IMR-90 (cell line): ENCODE results near the gene RPS6KA2. TPM values are rescaled to one million over a fixed set of nuclear protein-coding genes. Genes with fewer than 3 reads are reported as not detected.

ENCODE experiments used
- ATAC-seq: fragments of 200-7000 bp; cut with Tn5 transposase; 2 replicates; pipeline ENCODE4 v1.9.1; 2020; ENCODE audit warnings: low read depth, mild to moderate bottlenecking, moderate library complexity
- BruUV-seq: library from RNA; stranded (reverse); fragments of 400-500 nt; replicated peaks from 2 replicates; lab custom pipeline; 2021; lab: Mats Ljungman, UMichigan
- CTCF ChIA-PET: fragments of 300-600 bp; formaldehyde crosslinking; extraction: SDS; loops from one replicate; lab custom pipeline; 2021; ENCODE audit warnings: antibody characterized with exemption; lab: Yijun Ruan, JAX
- POLR2A ChIA-PET: fragments of 300-600 bp; sonication (Branson Sonifier 250); formaldehyde crosslinking; loops from one replicate; lab custom pipeline; 2022; ENCODE audit warnings: antibody characterized with exemption; ENCODE audit not compliant: unreplicated experiment; lab: Charles Lee
- DNase-seq: peaks from one replicate; pipeline ENCODE4 v3.0.0; 2013
- H2AFZ ChIP-seq: replicated peaks from 2 replicates; pipeline ENCODE3; 2013; ENCODE audit warnings: low read length, mild to moderate bottlenecking; ENCODE audit not compliant: poor library complexity
- H2AK5ac ChIP-seq: 2 replicates; pipeline ENCODE4 v1.6.1; 2013; ENCODE audit warnings: low read depth, low read length, inconsistent platforms
- H2AK9ac ChIP-seq: replicated peaks from 2 replicates; pipeline ENCODE3; 2013; ENCODE audit warnings: mild to moderate bottlenecking, low read depth, low read length, moderate library complexity; ENCODE audit not compliant: poor library complexity
- H2BK120ac ChIP-seq: 2 replicates; pipeline ENCODE4 v1.6.1; 2013; ENCODE audit warnings: low read depth, low read length, inconsistent platforms
- H2BK15ac ChIP-seq: 3 replicates; pipeline ENCODE4 v1.6.1; 2013; ENCODE audit warnings: low read depth, low read length, inconsistent platforms
- H2BK20ac ChIP-seq: 2 replicates; pipeline ENCODE4 v1.6.1; 2013; ENCODE audit warnings: low read depth, mild to moderate bottlenecking, inconsistent platforms, low read length, moderate library complexity
- H2BK5ac ChIP-seq: 2 replicates; pipeline ENCODE4 v1.6.1; 2013; ENCODE audit warnings: mild to moderate bottlenecking, low read depth, low read length, inconsistent platforms; ENCODE audit not compliant: poor library complexity, severe bottlenecking
- H3K14ac ChIP-seq: replicated peaks from 2 replicates; pipeline ENCODE4 v1.6.1; 2013; ENCODE audit warnings: low read depth, low read length, inconsistent platforms
- H3K18ac ChIP-seq: 2 replicates; pipeline ENCODE4 v1.6.1; 2013; ENCODE audit warnings: low read depth, low read length, control low read depth
- H3K23ac ChIP-seq: 2 replicates; pipeline ENCODE4 v1.6.1; 2013; ENCODE audit warnings: low read depth, low read length, inconsistent platforms
- H3K27ac ChIP-seq: 2 replicates; pipeline ENCODE4 v1.5.1; 2013; ENCODE audit warnings: mild to moderate bottlenecking, control low read depth, low read length; ENCODE audit not compliant: insufficient read depth
- H3K27me3 ChIP-seq: 2 replicates; pipeline ENCODE4 v1.6.1; 2013; ENCODE audit warnings: low read length; ENCODE audit not compliant: control insufficient read depth, insufficient read depth
- H3K36me3 ChIP-seq: 2 replicates; pipeline ENCODE4 v1.6.1; 2013; ENCODE audit warnings: low read length, mixed read lengths; ENCODE audit not compliant: control insufficient read depth, insufficient read depth
- H3K4ac ChIP-seq: 2 replicates; pipeline ENCODE4 v1.6.1; 2013; ENCODE audit warnings: low read depth, low read length, inconsistent platforms
- H3K4me1 ChIP-seq: 2 replicates; pipeline ENCODE4 v1.6.1; 2013; ENCODE audit warnings: low read length, mixed read lengths; ENCODE audit not compliant: control insufficient read depth, insufficient read depth
- H3K4me2 ChIP-seq: 2 replicates; pipeline ENCODE4 v1.6.1; 2013; ENCODE audit warnings: low read depth, mild to moderate bottlenecking, control low read depth, low read length, moderate library complexity
- H3K4me3 ChIP-seq: 2 replicates; pipeline ENCODE4 v1.5.1; 2013; ENCODE audit warnings: low read depth, mild to moderate bottlenecking, control low read depth, low read length, moderate library complexity; ENCODE audit not compliant: insufficient read depth
- H3K56ac ChIP-seq: 2 replicates; pipeline ENCODE4 v1.6.1; 2013; ENCODE audit warnings: low read length, inconsistent platforms; ENCODE audit not compliant: insufficient read depth; ENCODE audit errors: extremely low read depth
- H3K79me1 ChIP-seq, 2 experiments: 2 replicates each; pipeline ENCODE4 v1.6.1; 2013; ENCODE audit warnings: low read length in 2 of 2, inconsistent platforms in 1 of 2, low read depth in 1 of 2
- H3K9ac ChIP-seq: 2 replicates; pipeline ENCODE4 v1.6.1; 2013; ENCODE audit warnings: low read depth, low read length, control low read depth
- H3K9me1 ChIP-seq: 2 replicates; pipeline ENCODE4 v1.6.1; 2013; ENCODE audit warnings: low read length, inconsistent platforms; ENCODE audit not compliant: insufficient read depth
- H3K9me3 ChIP-seq: 2 replicates; pipeline ENCODE4 v1.6.1; 2013; ENCODE audit warnings: low read length; ENCODE audit not compliant: control insufficient read depth, insufficient read depth
- H4K20me1 ChIP-seq: 2 replicates; pipeline ENCODE4 v1.6.1; 2013; ENCODE audit warnings: low read length, inconsistent platforms; ENCODE audit not compliant: insufficient read depth
- H4K5ac ChIP-seq: 2 replicates; pipeline ENCODE4 v1.6.1; 2013; ENCODE audit warnings: mild to moderate bottlenecking, low read depth, low read length, control low read depth
- H4K8ac ChIP-seq, 2 experiments: 2 replicates each; pipeline ENCODE4 v1.6.1; 2013; ENCODE audit warnings: low read depth in 2 of 2, low read length in 2 of 2, control low read depth in 1 of 2, inconsistent platforms in 1 of 2
- H4K91ac ChIP-seq: 2 replicates; pipeline ENCODE4 v1.6.1; 2013; ENCODE audit warnings: low read depth, low read length, inconsistent platforms; ENCODE audit not compliant: insufficient read depth
- CTCF ChIP-seq: conservative IDR thresholded peaks from 2 replicates; pipeline ENCODE4 v1.5.1; 2012; ENCODE audit warnings: mild to moderate bottlenecking, low read depth, low read length, improper control_type of control experiment
- FOS ChIP-seq: fragments of 150-350 bp; IDR thresholded peaks from 2 replicates; pipeline ENCODE4 v1.6.1; 2016; ENCODE audit warnings: low read depth, low read length
- SMC3 ChIP-seq: fragments of 150-350 bp; IDR thresholded peaks from 2 replicates; pipeline ENCODE4 v1.6.1; 2016; ENCODE audit warnings: low read depth, mild to moderate bottlenecking, antibody characterized with exemption, low read length, moderate library complexity
- WGBS, 2 experiments: methylation state at CpG; one replicate each; pipeline versions ENCODE4 v1.1.5 to v1.1.7; 2013; ENCODE audit warnings: missing lambda C conversion rate in 2 of 2; ENCODE audit not compliant: insufficient read length in 1 of 2; ENCODE audit errors: extremely low coverage in 2 of 2; 5-methylcytosine and 5-hydroxymethylcytosine counted together
- dilution Hi-C: fragments of 300-500 bp; cut with HindIII; formaldehyde crosslinking; loops from one replicate; pipeline ENCODE4 v1.14.3; 2018; ENCODE audit warnings: low sequenced_read_pairs; ENCODE audit not compliant: unreplicated experiment
- in situ Hi-C: fragments of 300-500 bp; cut with MboI; formaldehyde crosslinking; loops from 3 replicates; pipeline ENCODE4 v1.14.3; 2019; ENCODE audit warnings: low sequenced_read_pairs, inconsistent platforms, mixed read lengths
- intact Hi-C: fragments of 100-400 bp; cut with micrococcal nuclease; formaldehyde crosslinking; loops from 2 replicates; pipeline ENCODE4 v1.10.0; 2022
- polyA plus RNA-seq, 3 experiments: library from polyadenylated mRNA; depleted of rRNA; stranded (reverse); fragments of >200 nt; gene quantifications; 2 replicates each; pipeline ENCODE4 v1.2.3, GENCODE V29; 2012; ENCODE audit warnings: low replicate concordance in 1 of 3
- total RNA-seq: library from RNA; depleted of rRNA; stranded (reverse); fragments of >200 nt; gene quantifications from 2 replicates; pipeline ENCODE4 v1.2.3, GENCODE V29; 2012

RPS6KA2 gene
- total and polyA plus RNA-seq, 2 of the 4 experiments (the other 2 are of a cell fraction), result 26.9 to 31.3 TPM

DNA sequence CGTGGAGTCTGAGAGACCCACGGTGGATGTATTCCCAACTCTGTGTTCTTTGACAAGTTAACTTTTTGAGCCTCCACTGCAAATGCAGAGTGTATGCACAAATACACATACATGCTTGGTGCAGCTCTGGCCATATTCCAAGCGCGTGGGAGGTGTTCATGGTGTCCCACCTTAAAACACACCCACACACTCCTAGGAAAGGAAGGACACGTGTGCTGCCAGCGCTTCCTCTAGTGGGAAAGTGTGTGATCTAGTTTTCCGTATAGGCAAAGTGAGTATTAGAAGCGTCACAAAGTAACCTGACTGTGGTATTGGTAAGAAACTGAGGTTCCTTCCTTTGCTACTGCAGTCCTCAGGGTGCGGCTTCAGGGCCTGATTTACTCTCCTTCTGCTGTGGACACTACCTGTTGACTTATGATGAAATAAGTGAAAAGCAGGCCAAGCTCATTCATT lies 208.3 kb downstream of the RPS6KA2 start:
- Histone ChIP-seq H2BK20ac (no peak overlapping the region), H3K27me3 (no peaks in the 10 kb centered on the region), H3K56ac (no peak overlapping the region), H3K79me1 (0 out of 4 replicates have a peak, but pooled peaks cover 0 to 5% of the 10 kb centered on the region in 2 experiments), H2BK15ac (no peak overlapping the region), H3K4me2 (no peak overlapping the region), H3K14ac (no peak overlapping the region), H3K4ac (no peak overlapping the region), H3K18ac (no peak overlapping the region), H2AK5ac (no peak overlapping the region), H3K9me3 (no peaks in the 10 kb centered on the region), H4K20me1 (peaks cover 3% of the 10 kb centered on the region; the same call in 1 of the 2 replicates), H2BK120ac (no peak overlapping the region), H3K36me3 (peaks cover 65% of the 10 kb centered on the region), H4K8ac (no peak overlapping the region), H2AFZ (no peak overlapping the region), H3K9ac (no peak overlapping the region), H3K9me1 (peaks cover 14% of the 10 kb centered on the region), H3K23ac (no peak overlapping the region), H4K5ac (no peak overlapping the region), H2BK5ac (no peak overlapping the region), H2AK9ac (no peak overlapping the region), H4K91ac (no peak overlapping the region), H3K4me1 (no peaks in the 10 kb centered on the region), H3K27ac (no peak overlapping the region), H3K4me3 (no peak overlapping the region)
- intact Hi-C loops, result no loop called here
- in situ Hi-C loops, result no loop called here
- DNase-seq, result no peak
- no peak for TF ChIP-seq FOS
- no peak for TF ChIP-seq CTCF
- no peak for TF ChIP-seq SMC3
- dilution Hi-C loops, result no loop called here
- POLR2A ChIA-PET, result no interaction called here
- BruUV-seq, result no TSS peak
- no peak for ATAC-seq
- CTCF ChIA-PET, result no interaction called here
- 100% methylated on average over 4 of the region's 9 CpGs; no CpG with 5 or more reads in 1 of the 2 experiments for WGBS, 2 experiments
